Prostate gland (tissue), 2 donors: ENCODE results near the gene NOTCH1.

Experiments used
- CTCF ChIP-seq, 4 experiments: fragments of 200-600 bp in 2 of 4; fragments of 450-650 bp in 2 of 4; sonication (generic) in 2 of 4; IDR thresholded peaks; 1 replicate in 3 of 4; 2 replicates in 1 of 4; pipeline ENCODE4 v1.5.1; 2016 to 2019; ENCODE audit warnings: antibody characterized with exemption in 4 of 4, mild to moderate bottlenecking in 2 of 4, moderate library complexity in 2 of 4
- POLR2A ChIP-seq: fragments of 450-650 bp; IDR thresholded peaks from one replicate; pipeline ENCODE4 v1.6.1; 2016; ENCODE audit warnings: antibody characterized with exemption, mild to moderate bottlenecking
- POLR2AphosphoS5 ChIP-seq: sonication (generic); formaldehyde crosslinking; IDR thresholded peaks from one replicate; pipeline ENCODE4 v1.6.1; 2017; ENCODE audit warnings: antibody characterized with exemption

- no peak for TF ChIP-seq POLR2A
- no peak for TF ChIP-seq CTCF (IDR thresholded peaks at IDR 0.05)
- no peak for TF ChIP-seq POLR2AphosphoS5
Observed at GRCh38 chr9:136518623-136519022, 27.2 kb downstream of the NOTCH1 start.
